Measurements from ENCODE around the gene RAI1.

DNA sequence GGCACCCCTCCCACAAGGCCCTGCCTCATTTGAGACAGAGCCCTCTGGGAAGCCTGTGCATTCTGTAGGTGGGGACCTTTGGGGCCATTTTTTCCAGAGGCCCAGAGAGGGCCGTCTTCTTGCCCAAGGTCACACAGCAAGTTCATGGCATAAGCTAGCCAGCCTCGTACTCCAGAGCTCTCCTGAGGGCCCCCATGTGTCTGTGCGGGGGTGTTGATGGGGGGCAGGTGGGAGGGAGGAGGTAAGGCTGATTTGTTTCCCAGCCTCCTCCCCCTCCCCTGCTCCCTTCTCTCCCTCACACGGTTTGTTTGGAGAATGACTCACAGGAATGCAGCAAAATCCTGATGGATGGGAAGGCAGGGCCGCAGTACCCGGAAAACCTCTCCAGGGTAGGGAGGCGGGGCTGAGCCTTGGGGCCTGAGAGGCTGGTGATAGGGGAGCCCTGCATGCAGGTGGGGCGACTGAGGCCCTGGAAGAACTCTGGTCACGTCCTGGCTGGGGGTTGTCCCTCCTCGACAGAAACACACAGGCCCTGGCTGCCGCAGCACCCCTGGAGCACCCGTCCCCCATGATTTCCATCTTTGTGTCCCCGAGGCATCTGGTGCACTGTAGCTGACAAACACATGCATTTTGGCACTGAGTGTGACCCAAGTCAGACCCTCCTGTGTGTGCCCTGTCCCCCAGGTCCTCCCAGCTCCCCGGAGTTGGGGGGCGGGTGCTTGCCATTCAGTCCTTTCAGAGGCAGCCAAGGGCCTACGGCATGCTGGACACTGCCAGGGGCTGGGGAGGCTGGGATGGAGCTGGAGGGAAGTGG, 29.7 kb downstream of the RAI1 start:
- TF ChIP-seq, protein P1, sequence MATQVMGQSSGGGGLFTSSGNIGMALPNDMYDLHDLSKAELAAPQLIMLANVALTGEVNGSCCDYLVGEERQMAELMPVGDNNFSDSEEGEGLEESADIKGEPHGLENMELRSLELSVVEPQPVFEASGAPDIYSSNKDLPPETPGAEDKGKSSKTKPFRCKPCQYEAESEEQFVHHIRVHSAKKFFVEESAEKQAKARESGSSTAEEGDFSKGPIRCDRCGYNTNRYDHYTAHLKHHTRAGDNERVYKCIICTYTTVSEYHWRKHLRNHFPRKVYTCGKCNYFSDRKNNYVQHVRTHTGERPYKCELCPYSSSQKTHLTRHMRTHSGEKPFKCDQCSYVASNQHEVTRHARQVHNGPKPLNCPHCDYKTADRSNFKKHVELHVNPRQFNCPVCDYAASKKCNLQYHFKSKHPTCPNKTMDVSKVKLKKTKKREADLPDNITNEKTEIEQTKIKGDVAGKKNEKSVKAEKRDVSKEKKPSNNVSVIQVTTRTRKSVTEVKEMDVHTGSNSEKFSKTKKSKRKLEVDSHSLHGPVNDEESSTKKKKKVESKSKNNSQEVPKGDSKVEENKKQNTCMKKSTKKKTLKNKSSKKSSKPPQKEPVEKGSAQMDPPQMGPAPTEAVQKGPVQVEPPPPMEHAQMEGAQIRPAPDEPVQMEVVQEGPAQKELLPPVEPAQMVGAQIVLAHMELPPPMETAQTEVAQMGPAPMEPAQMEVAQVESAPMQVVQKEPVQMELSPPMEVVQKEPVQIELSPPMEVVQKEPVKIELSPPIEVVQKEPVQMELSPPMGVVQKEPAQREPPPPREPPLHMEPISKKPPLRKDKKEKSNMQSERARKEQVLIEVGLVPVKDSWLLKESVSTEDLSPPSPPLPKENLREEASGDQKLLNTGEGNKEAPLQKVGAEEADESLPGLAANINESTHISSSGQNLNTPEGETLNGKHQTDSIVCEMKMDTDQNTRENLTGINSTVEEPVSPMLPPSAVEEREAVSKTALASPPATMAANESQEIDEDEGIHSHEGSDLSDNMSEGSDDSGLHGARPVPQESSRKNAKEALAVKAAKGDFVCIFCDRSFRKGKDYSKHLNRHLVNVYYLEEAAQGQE (IDR thresholded peaks at IDR 0.05; ENCODE audit: insufficient read depth in 1 of 2, low read depth in 2 of 2, low read length in 2 of 2), result 0 out of 4 replicates have a peak, but pooled peaks of 1 of the 2 experiments have one; percentile 56
- TF ChIP-seq SIN3A (IDR thresholded peaks at IDR 0.05; ENCODE audit: borderline replicate concordance, insufficient read depth, low read length) (peak; percentile 92; the same call in 1 of the 2 replicates), POLR2AphosphoS5 (IDR thresholded peaks at IDR 0.05; ENCODE audit: low read depth, low read length) (0 out of 2 replicates have a peak, but pooled peaks have one; percentile 21)

All from PFSK-1 (cell line).